ACC112 (cell line): ENCODE data around the gene RCL1.

Experiments
- H2AFZ ChIP-seq: fragments of 200-600 bp; sonication (generic); one replicate; pipeline ENCODE4 v1.6.0; 2017; ENCODE audit warnings: antibody characterized with exemption, low read length; ENCODE audit not compliant: unreplicated experiment
- H3K27ac ChIP-seq: fragments of 200-600 bp; sonication (generic); 2 replicates; pipeline ENCODE4 v1.5.1; 2014; ENCODE audit warnings: low read depth, mild to moderate bottlenecking, antibody characterized with exemption, low read length, moderate library complexity
- H3K27me3 ChIP-seq: fragments of 200-600 bp; sonication (generic); 2 replicates; pipeline ENCODE4 v1.6.1; 2014; ENCODE audit warnings: mild to moderate bottlenecking, antibody characterized with exemption, low read length, moderate library complexity, mixed read lengths; ENCODE audit not compliant: insufficient read depth
- H3K36me3 ChIP-seq: fragments of 200-600 bp; sonication (generic); 2 replicates; pipeline ENCODE4 v1.6.1; 2016; ENCODE audit warnings: mild to moderate bottlenecking, antibody characterized with exemption, low read length, moderate library complexity, mixed read lengths; ENCODE audit not compliant: insufficient read depth
- H3K4me1 ChIP-seq: fragments of 200-600 bp; sonication (generic); one replicate; pipeline ENCODE4 v1.6.1; 2016; ENCODE audit warnings: low read length, mixed read lengths; ENCODE audit not compliant: insufficient read depth, unreplicated experiment, control insufficient read depth
- H3K4me3 ChIP-seq: fragments of 200-600 bp; sonication (generic); 2 replicates; pipeline ENCODE4 v1.5.1; 2014; ENCODE audit warnings: mild to moderate bottlenecking, low read depth, low read length
- H3K79me2 ChIP-seq: fragments of 200-600 bp; sonication (generic); one replicate; pipeline ENCODE4 v1.6.0; 2016; ENCODE audit warnings: low read length; ENCODE audit not compliant: control insufficient read depth, unreplicated experiment, insufficient read depth

RCL1 gene

DNA sequence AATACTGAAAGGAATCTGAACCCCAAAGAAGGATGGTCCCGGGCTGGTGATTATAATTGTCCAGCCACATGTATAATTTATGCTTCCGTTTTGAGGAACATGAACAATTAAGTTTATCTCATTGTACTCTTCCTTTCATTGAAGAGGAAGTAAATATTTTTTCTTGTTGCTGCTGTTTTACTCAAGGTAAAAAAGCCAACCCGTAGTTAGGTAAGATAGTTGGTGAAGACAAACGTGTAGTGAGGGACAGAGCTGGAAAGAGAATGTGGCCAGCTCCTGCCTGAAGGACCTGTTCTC lies 5.1 kb downstream of the RCL1 start:
- Histone ChIP-seq H2AFZ (no peak overlapping the region), H3K27me3 (no peaks in the 10 kb centered on the region), H3K4me1 (peaks cover 16% of the 10 kb centered on the region), H3K79me2 (peaks cover 50% of the 10 kb centered on the region), H3K36me3 (no peaks in the 10 kb centered on the region), H3K4me3 (no peak overlapping the region), H3K27ac (no peak overlapping the region)

DNA sequence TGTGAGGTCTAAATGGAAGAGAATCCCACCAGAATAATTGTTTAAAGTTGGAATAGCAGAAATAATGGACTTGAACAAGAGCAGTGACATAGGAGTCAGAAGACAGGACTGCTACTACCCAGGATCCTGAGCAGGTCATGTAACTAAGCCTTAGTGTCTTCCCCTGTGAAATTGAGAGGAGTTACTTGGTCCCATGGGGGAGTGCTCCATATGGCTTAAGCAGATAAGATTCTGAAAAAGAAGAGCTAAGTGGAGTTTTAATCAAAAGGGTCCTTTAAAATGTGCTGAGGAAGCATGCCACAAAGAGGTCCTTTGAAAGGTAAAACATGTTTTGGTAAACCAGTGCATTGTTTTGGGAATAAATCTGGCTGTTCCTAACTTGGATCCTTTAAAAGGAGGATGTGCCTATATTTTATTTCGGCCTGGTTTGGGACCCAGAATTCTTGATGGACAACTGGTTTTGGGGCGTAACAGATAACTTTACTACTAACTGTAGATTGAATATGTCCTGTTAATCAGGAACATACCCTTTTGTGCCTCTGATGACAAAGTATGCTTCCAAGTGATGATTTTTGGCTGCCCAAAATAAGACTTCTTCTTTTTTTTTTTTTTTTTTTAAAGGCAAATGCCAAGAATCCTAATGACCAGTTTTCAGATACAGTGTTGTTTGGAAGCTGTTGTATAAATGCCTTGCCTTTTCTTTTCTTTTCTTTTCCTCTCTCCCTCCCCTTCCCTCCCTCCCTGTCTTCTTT lies 5.7 kb downstream of the RCL1 start:
- peaks cover 16% of the 10 kb centered on the region for H3K4me1 ChIP-seq
- H3K79me2 ChIP-seq: peaks cover 53% of the 10 kb centered on the region
- H3K27me3 ChIP-seq: no peaks in the 10 kb centered on the region
- no peak overlapping the region for H3K4me3 ChIP-seq
- H3K36me3 ChIP-seq: no peaks in the 10 kb centered on the region
- H3K27ac ChIP-seq: no peak overlapping the region
- H2AFZ ChIP-seq: no peak overlapping the region

DNA sequence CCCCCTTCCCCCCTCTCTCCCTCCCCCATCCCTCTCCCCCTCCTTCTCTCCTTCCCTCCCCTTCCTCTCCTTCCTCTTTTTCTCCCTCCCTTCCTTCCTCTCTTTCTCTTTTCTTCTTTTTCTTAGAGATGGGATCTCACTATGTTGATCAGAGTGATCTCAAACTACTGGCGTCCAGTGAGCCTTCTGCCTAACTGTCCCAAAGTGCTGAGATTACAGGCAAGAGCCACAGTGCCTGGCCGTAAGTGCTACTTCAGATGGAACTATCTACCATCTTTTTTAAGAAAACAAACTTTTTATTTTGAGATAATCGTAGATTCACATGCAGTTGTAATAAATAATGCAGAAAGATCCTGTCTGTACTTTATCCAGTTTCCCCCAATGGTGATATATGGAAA lies 6.3 kb downstream of the RCL1 start:
- Histone ChIP-seq H3K27ac (no peak overlapping the region), H3K4me1 (peaks cover 13% of the 10 kb centered on the region), H3K4me3 (no peak overlapping the region)

DNA sequence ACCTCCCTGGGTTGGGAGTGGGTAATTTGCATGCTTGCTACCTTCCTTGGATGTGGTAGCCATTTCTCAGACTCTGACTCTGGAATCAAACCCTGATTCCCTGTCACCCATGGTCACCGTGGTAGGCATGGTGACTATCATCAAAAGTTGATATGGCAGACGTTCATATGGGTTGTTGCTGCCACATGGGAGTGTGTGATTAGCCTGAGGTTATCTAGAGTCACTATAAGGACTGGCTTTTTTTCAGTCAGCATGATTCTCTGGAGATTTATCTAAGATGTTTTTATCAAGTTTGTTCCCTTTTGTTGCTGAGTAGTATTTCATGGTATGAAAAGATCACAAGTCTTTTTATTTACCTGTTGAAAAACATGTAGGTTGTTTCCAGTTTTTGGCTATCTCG lies 7.0 kb downstream of the RCL1 start:
- Histone ChIP-seq H3K27ac (no peak overlapping the region), H3K36me3 (no peaks in the 10 kb centered on the region), H3K4me3 (no peak overlapping the region), H3K4me1 (peaks cover 10% of the 10 kb centered on the region), H3K27me3 (no peaks in the 10 kb centered on the region), H2AFZ (no peak overlapping the region), H3K79me2 (peaks cover 47% of the 10 kb centered on the region)

More for the DNA sequence above, 6.3 kb downstream of the RCL1 start:
- no peak overlapping the region for H2AFZ ChIP-seq
- H3K36me3 ChIP-seq: no peaks in the 10 kb centered on the region
- H3K79me2 ChIP-seq: peaks cover 52% of the 10 kb centered on the region
- H3K27me3 ChIP-seq: no peaks in the 10 kb centered on the region

DNA sequence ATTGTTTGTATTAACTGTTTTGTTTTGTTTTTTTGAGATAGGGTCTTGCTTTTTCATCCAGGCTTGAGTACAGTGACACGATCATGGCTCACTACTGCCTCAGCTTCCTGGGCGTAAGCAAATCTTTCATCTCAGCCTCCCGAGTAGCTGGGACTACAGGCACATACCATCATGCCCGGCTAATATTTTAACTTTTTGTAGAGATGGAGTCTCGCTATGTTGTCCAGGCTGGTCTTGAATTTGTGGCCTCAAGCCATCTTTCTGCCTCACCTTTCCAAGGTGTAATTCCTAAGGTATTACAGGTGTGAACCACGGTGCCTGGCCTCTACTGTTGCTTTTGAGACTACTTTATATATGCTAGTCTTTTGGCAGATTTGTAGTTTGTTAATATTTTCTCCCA lies 8.4 kb downstream of the RCL1 start:
- H3K27me3 ChIP-seq: no peaks in the 10 kb centered on the region
- H3K79me2 ChIP-seq: peaks cover 46% of the 10 kb centered on the region
- H2AFZ ChIP-seq: no peak overlapping the region
- H3K36me3 ChIP-seq: 0 out of 2 replicates have a peak, but pooled peaks cover 3% of the 10 kb centered on the region
- peaks cover 10% of the 10 kb centered on the region for H3K4me1 ChIP-seq
- H3K27ac ChIP-seq: no peak overlapping the region
- H3K4me3 ChIP-seq: no peak overlapping the region

DNA sequence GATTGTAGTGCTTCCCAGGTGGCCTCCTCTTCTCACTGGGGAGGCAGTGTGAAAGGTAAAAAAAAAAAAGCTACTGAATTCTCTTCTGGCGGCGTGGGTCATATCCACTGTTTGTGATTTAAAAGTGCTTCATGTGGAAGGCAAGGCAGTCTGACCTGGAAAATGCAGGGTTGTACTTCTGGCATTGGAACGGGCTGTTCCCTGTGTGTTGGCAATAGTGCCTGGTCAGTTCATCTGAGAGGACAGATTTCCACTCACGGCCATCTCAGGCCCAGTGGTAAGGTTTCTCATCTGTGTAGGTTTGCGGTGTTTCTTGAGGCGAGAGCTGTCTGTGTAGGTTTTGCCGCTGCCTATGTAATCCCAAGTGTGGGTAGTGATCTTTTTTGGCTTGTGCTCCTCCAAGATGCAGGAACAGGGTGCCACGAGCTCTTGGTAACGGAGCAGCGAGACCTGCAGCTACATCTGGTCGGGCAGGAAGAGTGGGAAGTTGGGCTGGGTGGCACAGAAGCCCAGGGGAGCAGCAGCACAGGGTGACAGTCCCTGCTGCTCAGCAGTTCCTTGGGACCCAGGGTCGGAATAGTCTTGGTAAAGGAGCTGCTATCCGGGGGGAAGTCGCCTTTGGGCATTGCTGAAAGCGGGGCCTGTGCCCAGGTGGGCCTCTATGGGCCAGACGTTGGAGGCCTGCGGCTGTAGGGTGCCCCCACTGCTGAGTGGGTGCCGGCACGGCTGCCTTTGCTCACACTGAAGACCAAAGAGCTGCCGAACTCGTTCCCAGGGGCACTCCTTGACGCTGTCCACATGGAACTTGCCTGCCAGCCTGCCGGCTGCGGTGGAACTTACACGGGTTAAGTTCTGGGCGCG lies 11.2 kb downstream of the RCL1 start:
- Histone ChIP-seq H3K79me2 (peaks cover 46% of the 10 kb centered on the region), H3K36me3 (peaks cover 7% of the 10 kb centered on the region; the same call in 1 of the 2 replicates), H2AFZ (no peak overlapping the region), H3K27me3 (no peaks in the 10 kb centered on the region), H3K4me3 (no peak overlapping the region), H3K4me1 (no peaks in the 10 kb centered on the region), H3K27ac (no peak overlapping the region)

DNA sequence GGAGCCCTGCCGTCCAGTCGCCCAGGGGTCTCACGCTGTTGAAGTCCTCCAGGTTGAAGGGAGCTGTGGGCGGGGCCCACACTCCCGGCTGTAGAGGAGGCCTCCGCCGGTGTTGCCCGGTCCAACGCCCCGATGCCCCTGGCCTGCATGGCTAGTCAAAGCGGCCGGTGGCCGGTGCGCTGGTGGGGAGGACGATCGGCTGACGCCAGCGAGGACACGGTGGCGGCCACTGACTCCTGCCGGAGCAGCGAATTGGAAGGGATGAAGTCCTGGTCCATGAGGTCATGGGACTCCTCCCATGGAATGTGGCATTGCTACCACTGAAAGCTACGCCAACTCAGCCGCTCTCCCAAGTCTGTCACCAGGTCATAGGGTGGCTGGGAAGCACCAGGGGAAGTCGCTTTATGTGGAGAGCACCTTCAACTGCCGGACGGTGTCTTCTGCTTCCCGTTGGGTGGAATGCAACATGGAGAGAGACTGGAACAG lies 11.8 kb downstream of the RCL1 start:
- no peak overlapping the region for H3K27ac ChIP-seq
- H3K27me3 ChIP-seq: no peaks in the 10 kb centered on the region
- peaks cover 7% of the 10 kb centered on the region; the same call in 1 of the 2 replicates for H3K36me3 ChIP-seq
- no peaks in the 10 kb centered on the region for H3K4me1 ChIP-seq
- H3K4me3 ChIP-seq: no peak overlapping the region
- H3K79me2 ChIP-seq: peaks cover 48% of the 10 kb centered on the region
- H2AFZ ChIP-seq: no peak overlapping the region

DNA sequence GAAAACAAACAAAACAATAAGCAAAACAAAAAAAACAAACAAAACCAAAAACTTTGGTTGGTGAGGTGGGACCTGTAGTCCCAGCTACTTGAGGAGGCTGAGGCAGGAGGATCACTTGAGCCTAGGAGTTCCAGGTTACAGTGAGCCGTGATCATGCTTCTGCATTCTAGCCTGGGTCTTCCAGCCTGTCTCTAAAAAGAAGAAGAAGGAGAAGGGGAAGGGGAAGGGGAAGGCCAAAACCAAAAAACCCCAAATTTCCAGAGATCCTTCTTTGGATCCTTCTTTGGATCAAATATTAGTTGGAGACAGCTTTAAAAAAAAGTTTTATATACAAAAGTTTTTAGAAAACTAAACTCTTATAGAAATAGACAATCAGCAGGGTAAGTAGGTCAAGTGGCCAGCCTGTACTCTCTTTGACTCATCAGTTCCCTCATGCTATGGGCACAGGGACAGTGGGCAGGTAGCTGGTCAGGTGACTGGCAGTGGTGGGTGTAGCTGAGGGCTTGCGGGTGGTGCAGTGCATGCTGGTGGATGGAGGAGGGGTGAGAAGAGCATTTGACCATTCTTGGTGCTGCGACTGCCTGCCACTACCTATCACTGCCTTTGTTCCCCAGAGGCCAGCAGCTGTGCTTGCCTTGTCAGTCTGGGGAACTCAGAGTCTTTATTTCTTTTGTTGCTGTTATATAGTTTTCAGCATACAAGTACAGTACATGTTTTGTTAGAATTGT lies 12.6 kb downstream of the RCL1 start:
- Histone ChIP-seq H3K4me3 (no peak overlapping the region), H3K4me1 (no peaks in the 10 kb centered on the region), H2AFZ (no peak overlapping the region), H3K36me3 (peaks cover 7% of the 10 kb centered on the region; the same call in 1 of the 2 replicates), H3K27me3 (no peaks in the 10 kb centered on the region), H3K79me2 (peaks cover 49% of the 10 kb centered on the region), H3K27ac (no peak overlapping the region)

DNA sequence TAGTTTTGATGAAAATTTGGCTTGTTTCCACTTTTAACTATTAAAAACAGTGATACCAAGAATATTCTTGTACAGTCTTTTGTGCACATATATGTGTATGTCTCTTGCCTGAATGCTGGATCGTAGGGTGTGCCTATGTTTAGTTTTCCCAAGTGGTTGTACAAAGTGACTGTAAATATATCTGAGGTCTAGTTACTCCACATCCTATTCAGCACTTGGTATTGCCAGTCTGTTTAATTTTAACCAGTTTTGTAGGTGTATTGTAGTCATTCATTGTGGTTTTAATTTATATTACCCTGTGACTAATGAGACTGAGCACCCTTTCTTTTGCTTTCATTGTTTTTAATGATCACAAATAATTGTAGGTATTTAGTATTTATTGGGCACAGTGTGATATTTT lies 17.8 kb downstream of the RCL1 start:
- no peak overlapping the region for H3K27ac ChIP-seq

DNA sequence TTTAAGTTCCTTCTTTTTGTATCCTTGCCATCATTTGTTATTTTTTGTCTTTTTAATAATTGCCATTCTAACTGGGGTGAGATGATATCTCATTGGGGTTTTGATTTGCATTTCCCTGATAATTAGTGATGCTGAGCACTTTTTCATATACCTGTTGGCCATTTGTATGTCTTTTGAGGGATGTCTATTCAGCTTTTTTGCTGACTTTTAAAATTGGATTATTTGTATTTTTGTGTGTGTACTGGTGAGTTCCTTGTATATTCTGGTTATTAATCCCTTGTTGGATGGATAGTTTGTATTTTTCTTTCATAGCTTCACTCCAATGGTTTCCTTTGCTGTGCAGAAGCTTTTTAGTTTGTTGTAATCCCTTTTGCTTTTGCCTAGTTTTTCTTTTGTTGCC lies 19.1 kb downstream of the RCL1 start:
- Histone ChIP-seq H3K27me3 (no peaks in the 10 kb centered on the region), H3K36me3 (peaks cover 1% of the 10 kb centered on the region), H3K79me2 (peaks cover 42% of the 10 kb centered on the region), H3K27ac (no peak overlapping the region), H3K4me3 (no peak overlapping the region), H2AFZ (no peak overlapping the region), H3K4me1 (peaks cover 11% of the 10 kb centered on the region)

More for the DNA sequence above, 17.8 kb downstream of the RCL1 start:
- H3K4me1 ChIP-seq: peaks cover 8% of the 10 kb centered on the region
- H3K36me3 ChIP-seq: peaks cover 5% of the 10 kb centered on the region
- H3K79me2 ChIP-seq: peaks cover 41% of the 10 kb centered on the region
- no peaks in the 10 kb centered on the region for H3K27me3 ChIP-seq
- no peak overlapping the region for H2AFZ ChIP-seq
- H3K4me3 ChIP-seq: no peak overlapping the region
